Measurements from ENCODE around the gene PIK3CD.

GRCh38 chr1:9716404-9717192, 65.1 kb downstream of the PIK3CD start:
- TF ChIP-seq POLR2AphosphoS5 (IDR thresholded peaks at IDR 0.05; ENCODE audit: low read length) (no peak), RFX5 (IDR thresholded peaks at IDR 0.05; ENCODE audit: low read depth, low read length) (no peak), CHD2 (IDR thresholded peaks at IDR 0.05; ENCODE audit: borderline replicate concordance, low read depth, low read length) (no peak), RAD21 (IDR thresholded peaks at IDR 0.05; ENCODE audit: insufficient read depth, low read depth, low read length) (no peak), POLR2A (IDR thresholded peaks at IDR 0.05; ENCODE audit: low read depth, low read length) (no peak)
- TF ChIP-seq, protein P1, sequence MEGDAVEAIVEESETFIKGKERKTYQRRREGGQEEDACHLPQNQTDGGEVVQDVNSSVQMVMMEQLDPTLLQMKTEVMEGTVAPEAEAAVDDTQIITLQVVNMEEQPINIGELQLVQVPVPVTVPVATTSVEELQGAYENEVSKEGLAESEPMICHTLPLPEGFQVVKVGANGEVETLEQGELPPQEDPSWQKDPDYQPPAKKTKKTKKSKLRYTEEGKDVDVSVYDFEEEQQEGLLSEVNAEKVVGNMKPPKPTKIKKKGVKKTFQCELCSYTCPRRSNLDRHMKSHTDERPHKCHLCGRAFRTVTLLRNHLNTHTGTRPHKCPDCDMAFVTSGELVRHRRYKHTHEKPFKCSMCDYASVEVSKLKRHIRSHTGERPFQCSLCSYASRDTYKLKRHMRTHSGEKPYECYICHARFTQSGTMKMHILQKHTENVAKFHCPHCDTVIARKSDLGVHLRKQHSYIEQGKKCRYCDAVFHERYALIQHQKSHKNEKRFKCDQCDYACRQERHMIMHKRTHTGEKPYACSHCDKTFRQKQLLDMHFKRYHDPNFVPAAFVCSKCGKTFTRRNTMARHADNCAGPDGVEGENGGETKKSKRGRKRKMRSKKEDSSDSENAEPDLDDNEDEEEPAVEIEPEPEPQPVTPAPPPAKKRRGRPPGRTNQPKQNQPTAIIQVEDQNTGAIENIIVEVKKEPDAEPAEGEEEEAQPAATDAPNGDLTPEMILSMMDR (IDR thresholded peaks at IDR 0.05 in 2 of 3, conservative IDR thresholded peaks at IDR 0.05 in 1 of 3; ENCODE audit: control insufficient read depth in 2 of 3, extremely low read depth in 1 of 3, insufficient read depth in 1 of 3, low read depth in 3 of 3, low read length in 3 of 3): no peak
